Brain microvascular endothelial cell (primary cell): ENCODE results near the gene NFIX.
A peak's percentile ranks its signal among the peaks of the same experiment; 100 is the strongest.

ENCODE experiments used
- DNase-seq: peaks from one replicate; pipeline ENCODE4 v3.0.0-alpha.2; 2020
- H3K27ac ChIP-seq: fragments of 250-450 bp; sonication (Bioruptor Pico); 2 replicates; pipeline ENCODE4 v1.5.1; 2020; ENCODE audit warnings: mild to moderate bottlenecking, moderate library complexity
- H3K27me3 ChIP-seq: fragments of 250-450 bp; sonication (Bioruptor Pico); replicated peaks from 2 replicates; pipeline ENCODE4 v1.5.1; 2020; ENCODE audit warnings: mild to moderate bottlenecking
- H3K36me3 ChIP-seq: fragments of 250-450 bp; sonication (Bioruptor Pico); replicated peaks from 2 replicates; pipeline ENCODE4 v1.5.1; 2020; ENCODE audit warnings: mild to moderate bottlenecking
- H3K4me3 ChIP-seq: 2 replicates; pipeline ENCODE4 v1.5.1; 2011; ENCODE audit warnings: low read depth, mild to moderate bottlenecking, control low read depth, low read length, moderate library complexity
- in situ Hi-C: cut with HindIII; loops from 2 replicates; pipeline ENCODE4 v1.10.0; 2017; ENCODE audit warnings: low sequenced_read_pairs, low pct_ligation_motif_present
- TF ChIP-seq, protein P1 (sequence below): IDR thresholded peaks from 2 replicates; pipeline ENCODE4 v1.5.1; 2011; ENCODE audit warnings: low read depth, mild to moderate bottlenecking, moderate library complexity, low read length, control low read depth, inconsistent platforms; ENCODE audit errors: missing control alignments

The NFIX gene

DNA sequence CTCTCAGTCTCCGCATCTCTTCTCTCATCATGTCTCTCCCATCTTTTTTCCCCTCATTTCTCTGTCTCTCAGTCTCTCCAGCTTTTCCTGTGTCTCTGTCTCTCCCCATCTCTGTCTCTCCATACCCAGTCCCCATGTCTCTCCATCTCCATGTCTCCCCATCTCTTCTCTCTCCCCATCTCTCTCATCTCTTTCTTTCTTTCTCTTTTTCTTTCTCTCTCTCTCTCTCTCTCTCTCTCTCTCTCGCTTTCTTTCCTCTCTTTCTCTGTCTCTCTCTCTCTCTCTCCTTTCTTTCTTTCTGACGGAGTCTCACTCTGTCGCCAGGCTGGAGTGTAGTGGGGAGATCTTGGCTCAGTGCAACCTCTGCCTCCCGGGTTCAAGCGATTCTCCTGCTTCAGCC is 12.6 kb upstream of the NFIX start:
- no peak overlapping the region for H3K4me3 ChIP-seq
- no peak for DNase-seq
- H3K27me3 ChIP-seq = no peaks in the 10 kb centered on the region
- H3K27ac ChIP-seq = no peak overlapping the region
- in situ Hi-C loops = no loop called here
- TF ChIP-seq, protein P1, sequence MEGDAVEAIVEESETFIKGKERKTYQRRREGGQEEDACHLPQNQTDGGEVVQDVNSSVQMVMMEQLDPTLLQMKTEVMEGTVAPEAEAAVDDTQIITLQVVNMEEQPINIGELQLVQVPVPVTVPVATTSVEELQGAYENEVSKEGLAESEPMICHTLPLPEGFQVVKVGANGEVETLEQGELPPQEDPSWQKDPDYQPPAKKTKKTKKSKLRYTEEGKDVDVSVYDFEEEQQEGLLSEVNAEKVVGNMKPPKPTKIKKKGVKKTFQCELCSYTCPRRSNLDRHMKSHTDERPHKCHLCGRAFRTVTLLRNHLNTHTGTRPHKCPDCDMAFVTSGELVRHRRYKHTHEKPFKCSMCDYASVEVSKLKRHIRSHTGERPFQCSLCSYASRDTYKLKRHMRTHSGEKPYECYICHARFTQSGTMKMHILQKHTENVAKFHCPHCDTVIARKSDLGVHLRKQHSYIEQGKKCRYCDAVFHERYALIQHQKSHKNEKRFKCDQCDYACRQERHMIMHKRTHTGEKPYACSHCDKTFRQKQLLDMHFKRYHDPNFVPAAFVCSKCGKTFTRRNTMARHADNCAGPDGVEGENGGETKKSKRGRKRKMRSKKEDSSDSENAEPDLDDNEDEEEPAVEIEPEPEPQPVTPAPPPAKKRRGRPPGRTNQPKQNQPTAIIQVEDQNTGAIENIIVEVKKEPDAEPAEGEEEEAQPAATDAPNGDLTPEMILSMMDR = no peak
- H3K36me3 ChIP-seq = no peaks in the 10 kb centered on the region

DNA sequence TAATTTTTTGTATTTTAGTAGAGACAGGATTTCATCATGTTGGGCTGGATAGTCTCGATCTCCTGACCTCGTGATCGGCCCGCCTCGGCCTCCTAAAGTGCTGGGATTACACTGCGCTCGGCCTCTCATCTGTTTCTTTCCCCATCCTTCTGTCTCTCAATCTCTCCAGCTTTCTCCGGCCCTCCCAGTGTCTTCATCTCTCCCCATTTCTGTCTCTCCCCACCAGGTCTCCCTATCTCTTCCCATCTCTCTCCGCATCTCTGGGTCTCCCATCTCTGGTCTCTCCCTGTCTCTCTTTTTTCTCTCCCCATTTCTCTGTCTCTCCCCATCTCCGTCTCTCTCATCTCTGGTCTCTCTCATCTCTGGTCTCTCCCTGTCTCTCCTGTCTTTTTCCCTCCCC is 12.2 kb upstream of the NFIX start:
- no peaks in the 10 kb centered on the region for H3K36me3 ChIP-seq
- TF ChIP-seq, protein P1 = no peak
- H3K27ac ChIP-seq = no peak overlapping the region
- H3K4me3 ChIP-seq = peak overlapping the region; percentile 38
- H3K27me3 ChIP-seq = no peaks in the 10 kb centered on the region
- no peak for DNase-seq
- in situ Hi-C loops = no loop called here

DNA sequence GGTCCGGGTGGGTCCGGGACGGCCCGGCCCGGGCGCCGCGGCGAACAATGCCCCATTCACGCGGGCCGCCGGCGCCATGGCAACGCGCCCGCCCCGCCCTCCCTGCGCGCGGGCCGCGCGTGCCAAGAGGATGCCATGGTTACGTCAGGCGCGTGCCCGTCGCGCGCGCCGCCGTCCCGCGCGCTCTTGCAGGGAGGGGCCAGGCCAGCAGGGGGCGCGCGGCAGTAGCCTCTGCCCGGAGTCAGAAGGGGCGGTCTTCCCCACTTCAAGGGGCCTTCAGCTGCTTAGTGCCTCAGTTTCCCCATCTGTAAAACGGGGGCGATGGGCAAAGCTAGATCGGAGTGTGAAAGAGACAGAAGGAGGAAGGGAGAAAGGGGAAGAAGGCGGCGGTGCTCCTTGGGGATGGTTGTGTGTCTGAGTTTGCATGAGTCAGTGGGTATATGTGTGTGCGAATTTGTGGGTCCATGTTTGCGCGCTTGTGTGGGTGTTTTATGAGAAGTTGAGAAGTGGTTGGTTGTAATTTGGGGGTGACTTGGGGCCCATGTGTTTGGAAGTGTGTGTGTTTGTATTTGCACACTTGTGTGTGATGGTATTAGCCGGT is 11.6 kb upstream of the NFIX start:
- peak; percentile 53 for DNase-seq
- in situ Hi-C loops = no loop called here
- no peaks in the 10 kb centered on the region for H3K27me3 ChIP-seq
- peak overlapping the region; percentile 38 for H3K4me3 ChIP-seq
- H3K27ac ChIP-seq = no peak overlapping the region
- TF ChIP-seq, protein P1 = peak; percentile 73
- H3K36me3 ChIP-seq = no peaks in the 10 kb centered on the region

DNA sequence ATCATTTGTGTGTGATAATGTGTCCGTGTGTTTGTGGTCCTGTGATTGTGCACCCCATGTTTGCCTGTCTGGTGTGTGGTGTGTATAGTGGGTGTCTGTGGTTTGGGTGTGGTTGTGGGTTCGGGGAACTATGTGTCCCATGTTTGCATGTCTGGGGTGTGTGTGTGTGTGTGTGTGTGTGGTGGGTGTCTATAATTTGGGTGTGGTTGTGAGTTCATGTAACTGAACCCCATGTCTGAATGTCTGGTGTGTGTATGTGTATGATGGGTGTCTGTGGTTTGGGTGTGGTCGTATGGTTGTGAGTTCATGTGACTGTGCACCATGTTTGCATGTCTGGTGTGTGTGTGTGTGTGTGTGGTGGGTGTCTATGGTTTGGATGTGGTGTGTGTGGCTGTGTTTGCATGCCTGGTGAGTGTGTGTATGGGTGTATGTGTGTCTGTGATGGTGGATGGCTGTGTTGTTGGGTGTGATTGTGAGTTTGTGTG is 11.1 kb upstream of the NFIX start:
- in situ Hi-C loops = no loop called here
- TF ChIP-seq, protein P1 = no peak
- Histone ChIP-seq H3K36me3 (no peaks in the 10 kb centered on the region), H3K4me3 (no peak overlapping the region), H3K27ac (no peak overlapping the region), H3K27me3 (no peaks in the 10 kb centered on the region)
- no peak for DNase-seq

DNA sequence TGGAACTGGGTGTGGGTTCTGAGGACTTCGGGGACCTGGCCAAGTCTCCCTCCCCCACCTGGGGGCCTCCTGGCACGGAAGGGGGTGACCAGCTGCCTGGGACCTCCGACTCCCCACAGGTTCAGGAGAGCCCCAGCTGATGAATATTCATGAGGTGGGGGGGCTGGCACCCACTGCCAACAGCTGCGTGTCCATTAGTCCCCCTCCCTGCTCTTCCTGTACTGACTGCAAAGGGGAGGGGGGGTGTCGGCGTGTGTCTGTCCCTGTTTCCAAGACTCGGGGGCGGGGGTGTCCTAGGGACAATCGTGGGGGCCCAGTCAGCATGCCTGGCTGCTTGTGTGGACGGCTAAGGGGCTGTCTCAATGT is 10.6 kb upstream of the NFIX start:
- TF ChIP-seq, protein P1 = no peak
- Histone ChIP-seq H3K36me3 (no peaks in the 10 kb centered on the region), H3K4me3 (no peak overlapping the region), H3K27me3 (no peaks in the 10 kb centered on the region), H3K27ac (no peak overlapping the region)
- DNase-seq = no peak
- in situ Hi-C loops = no loop called here

DNA sequence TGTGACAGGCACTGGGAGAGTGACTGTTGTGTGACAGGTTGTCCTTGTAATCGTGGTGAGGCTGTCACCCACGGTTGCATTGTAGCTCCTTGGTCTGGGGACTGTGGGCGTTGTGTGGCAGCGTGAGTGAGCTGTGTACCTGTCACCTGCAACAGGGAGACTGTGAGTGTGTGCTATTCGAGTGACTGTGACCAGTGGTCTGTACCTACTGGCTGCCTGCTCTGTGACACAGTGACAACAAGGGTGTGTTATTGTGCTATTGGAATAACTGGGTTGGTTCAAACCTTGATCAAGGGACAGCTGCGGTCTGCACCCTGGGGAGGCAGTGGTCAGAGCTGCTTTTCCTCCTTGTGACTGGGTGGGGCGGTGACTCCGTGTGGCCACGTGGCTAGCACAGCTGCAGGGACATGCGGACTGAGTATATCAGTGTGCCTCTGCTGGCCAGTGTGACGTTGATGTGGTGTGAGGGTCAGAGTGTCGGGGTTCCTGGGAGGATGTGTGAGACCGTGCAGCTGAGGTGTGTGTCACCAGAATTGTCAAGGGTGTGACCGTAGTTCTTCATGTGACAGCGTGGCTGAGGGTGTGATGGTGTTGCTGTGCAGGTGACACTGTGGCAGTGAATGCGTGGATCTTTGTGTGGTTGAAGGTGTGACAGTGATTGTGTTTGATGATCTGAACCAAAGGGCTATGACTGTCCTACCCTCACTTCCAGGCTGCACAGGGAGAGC is 10.1 kb upstream of the NFIX start:
- peak; percentile 73 for DNase-seq
- Histone ChIP-seq H3K27me3 (no peaks in the 10 kb centered on the region), H3K4me3 (no peak overlapping the region), H3K27ac (no peak overlapping the region), H3K36me3 (no peaks in the 10 kb centered on the region)
- in situ Hi-C loops = no loop called here
- TF ChIP-seq, protein P1 = no peak
